GM21447 (cell line): ENCODE measurements around the gene ZNF546.
A peak's percentile ranks its signal among the peaks of the same experiment; 100 is the strongest.

ENCODE experiments used
- ATAC-seq: cut with Tn5 transposase; IDR thresholded peaks from one replicate; pipeline ENCODE4 v1.9.1; 2021; ENCODE audit not compliant: unreplicated experiment

ZNF546 gene

DNA sequence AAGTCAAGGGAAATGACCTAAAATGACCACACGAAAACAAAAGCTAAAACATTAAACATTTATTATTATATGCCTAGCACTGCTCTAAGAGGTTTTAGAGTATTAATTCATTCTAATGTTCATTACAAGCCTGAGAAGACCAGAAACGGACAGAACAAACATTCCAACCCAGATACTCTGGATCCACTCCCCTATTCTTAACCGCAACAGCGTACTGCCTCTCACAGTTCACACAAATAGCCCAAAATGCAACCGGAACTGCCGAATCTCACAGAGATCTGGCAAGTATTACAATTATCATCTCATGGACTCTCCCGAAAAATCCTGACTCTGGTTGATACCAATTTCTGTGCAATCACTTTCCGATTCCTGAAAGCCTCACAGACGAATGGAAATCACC lies 57.8 kb downstream of the ZNF546 start:
- ATAC-seq: no peak

DNA sequence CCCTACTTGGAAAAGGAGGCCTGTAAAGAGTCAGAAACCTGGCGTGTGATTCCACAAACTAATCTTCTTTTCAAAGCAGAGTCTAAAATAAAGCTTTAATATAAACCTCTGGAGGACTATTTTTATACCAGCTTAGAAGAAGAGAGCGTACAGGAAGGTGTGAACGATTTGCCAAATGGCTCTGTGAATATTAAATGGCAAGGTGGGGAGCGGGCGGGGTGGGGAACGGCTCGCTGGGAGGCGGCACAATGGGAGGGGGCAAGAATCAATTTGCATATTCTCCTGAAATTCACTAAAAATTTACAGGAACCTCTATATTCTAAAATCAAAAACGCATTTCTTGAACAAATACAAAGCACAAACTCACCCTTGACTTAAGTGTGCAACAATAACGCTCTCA lies 58.2 kb downstream of the ZNF546 start:
- ATAC-seq: no peak

DNA sequence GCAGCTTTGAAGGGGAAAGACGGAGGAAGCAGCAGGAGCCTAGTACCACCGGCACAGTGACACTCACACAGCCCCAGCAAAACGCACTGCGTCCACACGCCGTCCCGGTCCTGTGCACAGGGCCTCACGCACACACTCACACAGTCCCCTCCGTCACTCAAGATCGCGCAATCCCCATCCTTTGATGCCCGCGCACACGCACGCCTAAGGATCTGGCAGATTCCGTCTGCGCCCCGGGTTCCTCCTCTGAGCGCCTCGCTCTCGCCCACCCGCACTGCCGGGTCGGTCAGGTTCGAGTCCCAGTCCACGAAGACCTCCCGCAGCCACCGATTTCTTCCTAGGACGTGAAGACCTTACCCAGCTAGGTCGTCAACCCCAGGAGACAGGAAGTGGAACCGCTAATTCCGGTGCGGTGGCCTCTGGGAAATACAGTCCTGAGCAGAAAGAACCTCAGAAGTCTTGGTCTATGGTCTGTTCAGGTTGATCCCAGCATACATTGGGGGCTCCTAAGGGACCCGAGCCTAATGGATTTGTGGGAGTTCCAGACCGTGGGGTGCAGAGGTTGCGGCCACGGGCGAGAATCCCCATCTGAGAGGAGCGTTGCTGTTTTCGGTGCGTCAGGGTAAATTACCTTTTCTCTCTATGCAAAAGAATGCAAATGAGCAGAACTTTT lies 59.1 kb downstream of the ZNF546 start, which contains the start of gene ZNF780B:
Gene ZNF780B, minus strand, starts transcription at position 400 of the 673 bp plus-strand sequence. CDS start 5,899 bp downstream, outside the sequence.
- ATAC-seq: peak; percentile 87

DNA sequence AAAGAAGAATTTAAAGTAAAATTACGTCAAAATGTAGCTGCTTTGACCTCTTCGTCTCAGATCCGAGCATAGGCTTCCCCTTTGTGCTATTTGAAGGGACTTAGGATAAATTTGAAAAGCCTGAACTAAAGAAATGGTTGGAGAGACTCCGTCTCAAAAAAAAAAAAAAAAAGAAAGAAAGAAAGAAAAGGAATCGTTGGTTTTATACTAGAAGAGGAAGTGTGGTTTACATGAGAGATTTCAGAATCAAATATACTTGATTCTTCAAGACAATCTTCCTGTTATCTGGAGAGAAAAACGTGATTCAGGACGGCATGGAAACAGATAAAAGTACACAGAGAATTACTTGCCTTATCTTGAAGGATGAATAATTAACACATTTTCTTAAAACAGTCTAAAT lies 59.6 kb downstream of the ZNF546 start:
- no peak for ATAC-seq

DNA sequence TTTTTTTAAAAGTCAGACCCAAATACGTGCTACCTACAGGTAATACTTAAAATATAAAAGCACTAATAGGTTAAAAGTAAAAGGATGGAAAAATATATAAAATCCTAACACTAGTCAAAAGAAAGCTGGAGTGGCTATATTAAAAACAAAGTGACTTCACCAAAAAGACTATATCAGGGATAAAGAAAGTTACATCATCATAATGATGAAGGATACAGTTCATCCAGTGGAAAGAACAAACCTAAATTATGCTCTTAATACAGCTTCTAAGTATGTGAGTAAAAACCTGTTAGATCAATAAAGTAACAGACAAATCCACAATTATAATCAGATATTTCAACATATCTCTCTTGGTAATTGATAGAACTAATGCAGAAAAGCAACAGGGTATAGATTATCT lies 60.3 kb downstream of the ZNF546 start:
- ATAC-seq: no peak

DNA sequence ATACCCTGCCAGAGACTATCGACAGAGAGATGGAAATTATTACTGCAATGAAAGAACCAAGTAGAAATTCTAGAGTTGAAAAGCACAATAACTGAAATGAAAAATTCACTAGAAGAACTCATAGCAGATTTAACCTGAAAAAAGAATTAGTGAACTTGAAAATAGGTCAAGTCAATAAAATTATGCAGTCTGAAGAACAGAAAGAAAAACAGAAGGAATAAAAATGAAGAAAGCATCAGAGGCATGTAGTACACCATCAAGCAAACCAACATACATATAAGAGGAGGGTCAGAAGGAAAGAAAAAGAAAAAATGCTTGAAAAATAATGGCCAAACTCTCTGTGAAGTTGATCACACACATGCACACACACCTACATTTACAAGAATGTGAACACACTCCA lies 62.8 kb downstream of the ZNF546 start:
- no peak for ATAC-seq

DNA sequence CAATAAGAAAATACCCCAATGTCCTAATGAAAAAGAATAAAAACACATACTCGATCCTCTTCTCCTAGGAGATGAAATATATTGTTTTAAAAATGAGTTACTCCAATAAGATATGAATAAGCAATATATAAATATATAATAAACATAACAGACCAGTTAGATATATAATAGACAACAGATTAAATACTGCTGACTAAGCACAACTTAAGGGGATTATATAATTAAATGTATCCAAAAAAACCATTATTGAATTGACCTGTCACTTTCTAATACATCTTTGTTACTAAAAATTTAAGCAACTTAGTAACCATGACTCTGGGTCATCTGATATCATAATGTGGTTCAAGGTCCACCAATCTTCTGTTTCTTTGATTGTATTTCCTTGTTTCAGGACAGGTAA lies 73.2 kb downstream of the ZNF546 start:
- no peak for ATAC-seq
